Measurements from ENCODE around the gene FXR2.
A peak's percentile ranks its signal among the peaks of the same experiment; 100 is the strongest.

Gene FXR2

GRCh38 chr17:7654832-7655540 is 40.3 kb upstream of the FXR2 start:
- no peak overlapping the region for H3K27ac ChIP-seq (ENCODE audit: extremely low read depth, low read depth, low read length)
- H3K4me1 ChIP-seq (ENCODE audit: control insufficient read depth, insufficient read depth, low read length): peaks cover 11% of the 10 kb centered on the region
- no peak overlapping the region for H3K4me3 ChIP-seq (ENCODE audit: low read depth, low read length)
- TF ChIP-seq EGR2 (tag by site-specific recombination; IDR thresholded peaks at IDR 0.05; ENCODE audit: low read depth) (peak; percentile 46), ZNF600 (tag by site-specific recombination; IDR thresholded peaks at IDR 0.05) (peak; percentile 80), ZSCAN18 (tag by site-specific recombination; IDR thresholded peaks at IDR 0.05) (no peak), ZNF175 (tag by site-specific recombination; IDR thresholded peaks at IDR 0.05) (no peak)
- TF ChIP-seq, protein P1, sequence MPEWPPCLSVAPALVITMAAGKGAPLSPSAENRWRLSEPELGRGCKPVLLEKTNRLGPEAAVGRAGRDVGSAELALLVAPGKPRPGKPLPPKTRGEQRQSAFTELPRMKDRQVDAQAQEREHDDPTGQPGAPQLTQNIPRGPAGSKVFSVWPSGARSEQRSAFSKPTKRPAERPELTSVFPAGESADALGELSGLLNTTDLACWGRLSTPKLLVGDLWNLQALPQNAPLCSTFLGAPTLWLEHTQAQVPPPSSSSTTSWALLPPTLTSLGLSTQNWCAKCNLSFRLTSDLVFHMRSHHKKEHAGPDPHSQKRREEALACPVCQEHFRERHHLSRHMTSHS (tag by site-specific recombination; IDR thresholded peaks at IDR 0.05): no peak
- no peaks in the 10 kb centered on the region for H3K9me3 ChIP-seq (ENCODE audit: control insufficient read depth, insufficient read depth, low read depth, low read length)
- H3K36me3 ChIP-seq (ENCODE audit: control insufficient read depth in 2 of 2, insufficient read depth in 1 of 2, low read length in 2 of 2): no peaks in the 10 kb centered on the region
- CTCF ChIA-PET: interaction anchor here (1.0 to 7.2 kb wide), 4 partner anchors 18 to 140 kb away, joined by 4 to 57 read pairs (median 5); partner anchors contain the start of gene TP53
- POLR2A ChIA-PET: interaction anchor here (2.1 to 5.3 kb wide), 2 partner anchors 31 to 32 kb away, joined by 28 to 113 read pairs; partner anchors contain the start of genes TP53 and WRAP53

DNA sequence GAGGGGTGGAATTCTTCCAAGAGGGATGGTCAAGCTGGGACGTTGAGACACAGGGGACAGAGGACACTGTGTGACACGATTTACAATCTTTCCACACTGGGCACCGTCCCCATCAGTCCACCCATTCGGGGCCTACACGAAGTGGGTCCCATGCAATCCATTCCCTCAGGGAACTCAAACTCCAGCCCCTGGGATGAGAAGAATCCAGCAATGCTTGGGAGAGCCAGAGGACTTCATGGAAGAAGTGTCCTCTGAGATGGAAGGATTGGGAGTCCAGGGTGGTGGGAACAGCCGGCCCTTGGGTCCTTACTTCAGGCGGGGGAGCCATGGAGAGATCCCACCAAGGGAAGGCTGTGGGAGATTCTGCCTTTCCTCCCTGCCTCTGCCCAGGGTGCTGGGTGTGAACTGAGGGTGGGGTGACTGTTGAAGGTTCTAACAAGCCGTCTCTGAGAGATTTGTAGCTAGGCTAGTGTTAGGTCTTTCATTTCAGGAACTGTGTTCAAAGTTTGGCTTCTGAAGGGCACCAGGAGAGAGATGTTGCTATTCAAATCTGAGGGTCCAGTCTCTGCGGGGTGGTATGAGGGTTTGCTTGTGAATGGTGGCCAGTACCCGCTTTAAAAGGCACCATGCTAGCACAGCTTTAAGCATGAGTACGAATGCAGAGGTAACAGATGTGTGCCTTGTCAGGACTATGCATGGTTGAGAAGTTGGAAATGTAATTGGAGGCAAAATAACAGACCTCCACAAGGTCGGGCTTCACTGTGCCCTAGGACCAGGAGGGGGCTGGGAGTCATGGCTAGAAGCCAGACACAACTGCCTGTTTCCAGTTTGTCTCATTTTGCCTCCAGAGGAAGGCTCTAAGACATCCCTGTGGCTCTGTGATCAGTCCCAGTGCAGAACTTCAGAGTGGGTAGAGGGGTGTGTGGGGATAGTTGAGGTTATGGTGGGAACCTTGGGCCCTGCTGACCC is 38.0 kb upstream of the FXR2 start:
- POLR2A ChIA-PET: interaction anchor here (0.6 to 5.3 kb wide), 5 partner anchors 15 to 34 kb away, joined by 3 to 113 read pairs (median 7); partner anchors contain the start of genes SAT2, TP53 and WRAP53
- H3K27ac ChIP-seq (ENCODE audit: extremely low read depth, low read depth, low read length): no peak overlapping the region

More for the DNA sequence above, 38.0 kb upstream of the FXR2 start:
- Histone ChIP-seq H3K36me3 (ENCODE audit: control insufficient read depth in 2 of 2, insufficient read depth in 1 of 2, low read length in 2 of 2) (no peaks in the 10 kb centered on the region), H3K4me1 (ENCODE audit: control insufficient read depth, insufficient read depth, low read length) (peaks cover 11% of the 10 kb centered on the region), H3K4me3 (ENCODE audit: low read depth, low read length) (no peak overlapping the region), H3K9me3 (ENCODE audit: control insufficient read depth, insufficient read depth, low read depth, low read length) (no peaks in the 10 kb centered on the region)
- CTCF ChIA-PET: interaction anchor here (0.6 to 7.2 kb wide), 5 partner anchors 10 to 64 kb away, joined by 3 to 57 read pairs (median 5); no protein-coding TSS in a partner anchor
- TF ChIP-seq ZFHX2 (tag by site-specific recombination; conservative IDR thresholded peaks at IDR 0.05) (no peak), ZNF18 (tag by site-specific recombination; IDR thresholded peaks at IDR 0.05) (peak; percentile 81), ZNF629 (tag by site-specific recombination; IDR thresholded peaks at IDR 0.05) (no peak), ZNF274 (IDR thresholded peaks at IDR 0.05; ENCODE audit: low read length) (no peak), ZNF274 (tag by site-specific recombination; IDR thresholded peaks at IDR 0.05; ENCODE audit: borderline replicate concordance) (no peak), ZNF529 (tag by site-specific recombination; IDR thresholded peaks at IDR 0.05; ENCODE audit: insufficient replicate concordance) (no peak), IKZF3 (tag by site-specific recombination; IDR thresholded peaks at IDR 0.05) (peak; percentile 78), ZNF133 (tag by site-specific recombination; IDR thresholded peaks at IDR 0.05) (no peak), ZNF341 (tag by site-specific recombination; IDR thresholded peaks at IDR 0.05; ENCODE audit: low read depth) (peak; percentile 71), ZNF335 (tag by site-specific recombination; conservative IDR thresholded peaks at IDR 0.05) (peak; percentile 68)
- TF ChIP-seq, protein P2, sequence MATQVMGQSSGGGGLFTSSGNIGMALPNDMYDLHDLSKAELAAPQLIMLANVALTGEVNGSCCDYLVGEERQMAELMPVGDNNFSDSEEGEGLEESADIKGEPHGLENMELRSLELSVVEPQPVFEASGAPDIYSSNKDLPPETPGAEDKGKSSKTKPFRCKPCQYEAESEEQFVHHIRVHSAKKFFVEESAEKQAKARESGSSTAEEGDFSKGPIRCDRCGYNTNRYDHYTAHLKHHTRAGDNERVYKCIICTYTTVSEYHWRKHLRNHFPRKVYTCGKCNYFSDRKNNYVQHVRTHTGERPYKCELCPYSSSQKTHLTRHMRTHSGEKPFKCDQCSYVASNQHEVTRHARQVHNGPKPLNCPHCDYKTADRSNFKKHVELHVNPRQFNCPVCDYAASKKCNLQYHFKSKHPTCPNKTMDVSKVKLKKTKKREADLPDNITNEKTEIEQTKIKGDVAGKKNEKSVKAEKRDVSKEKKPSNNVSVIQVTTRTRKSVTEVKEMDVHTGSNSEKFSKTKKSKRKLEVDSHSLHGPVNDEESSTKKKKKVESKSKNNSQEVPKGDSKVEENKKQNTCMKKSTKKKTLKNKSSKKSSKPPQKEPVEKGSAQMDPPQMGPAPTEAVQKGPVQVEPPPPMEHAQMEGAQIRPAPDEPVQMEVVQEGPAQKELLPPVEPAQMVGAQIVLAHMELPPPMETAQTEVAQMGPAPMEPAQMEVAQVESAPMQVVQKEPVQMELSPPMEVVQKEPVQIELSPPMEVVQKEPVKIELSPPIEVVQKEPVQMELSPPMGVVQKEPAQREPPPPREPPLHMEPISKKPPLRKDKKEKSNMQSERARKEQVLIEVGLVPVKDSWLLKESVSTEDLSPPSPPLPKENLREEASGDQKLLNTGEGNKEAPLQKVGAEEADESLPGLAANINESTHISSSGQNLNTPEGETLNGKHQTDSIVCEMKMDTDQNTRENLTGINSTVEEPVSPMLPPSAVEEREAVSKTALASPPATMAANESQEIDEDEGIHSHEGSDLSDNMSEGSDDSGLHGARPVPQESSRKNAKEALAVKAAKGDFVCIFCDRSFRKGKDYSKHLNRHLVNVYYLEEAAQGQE (tag by site-specific recombination; IDR thresholded peaks at IDR 0.05): peak; percentile 69
